Fibroblast of the conjunctiva (primary cell): ENCODE measurements around the gene COASY.

Source experiments
- DNase-seq: peaks from one replicate; pipeline ENCODE4 v3.0.0-alpha.2; 2010; ENCODE audit warnings: low read depth

COASY gene

GRCh38 chr17:42561897-42562387, at the start of gene COASY:
Gene COASY, plus strand, starts transcription at chr17:42562148. Its CDS starts 475 bp downstream, at chr17:42562623.
- DNase-seq = peak; percentile 96

GRCh38 chr17:42512246-42512645, 49.7 kb upstream of the COASY start:
- no peak for DNase-seq

GRCh38 chr17:42512733-42513251, 49.2 kb upstream of the COASY start:
- no peak for DNase-seq

- DNase-seq = no peak
Observed at GRCh38 chr17:42513686-42514085, 48.3 kb upstream of the COASY start.

- no peak for DNase-seq
Observed at GRCh38 chr17:42514279-42514678, 47.7 kb upstream of the COASY start.

- DNase-seq = no peak
Observed at GRCh38 chr17:42514867-42515266, 47.1 kb upstream of the COASY start.

GRCh38 chr17:42517516-42517915, 44.4 kb upstream of the COASY start:
- peak; percentile 94 for DNase-seq

GRCh38 chr17:42518046-42518754, 43.7 kb upstream of the COASY start:
- DNase-seq = peak; percentile 92

GRCh38 chr17:42518755-42519545, 43.0 kb upstream of the COASY start:
- DNase-seq = no peak

- peak; percentile 99 for DNase-seq
Observed at GRCh38 chr17:42519546-42520491, 42.1 kb upstream of the COASY start.

- DNase-seq = no peak
Observed at GRCh38 chr17:42520540-42520951, 41.4 kb upstream of the COASY start.

- no peak for DNase-seq
Observed at GRCh38 chr17:42521036-42521435, 40.9 kb upstream of the COASY start.

- no peak for DNase-seq
Observed at GRCh38 chr17:42521666-42522262, 40.2 kb upstream of the COASY start.

GRCh38 chr17:42522263-42522790, 39.6 kb upstream of the COASY start:
- no peak for DNase-seq

- no peak for DNase-seq
Observed at GRCh38 chr17:42522798-42523278, 39.1 kb upstream of the COASY start.

- no peak for DNase-seq
Observed at GRCh38 chr17:42525221-42525620, 36.7 kb upstream of the COASY start.

- DNase-seq = no peak
Observed at GRCh38 chr17:42526031-42526444, 35.9 kb upstream of the COASY start.

GRCh38 chr17:42527932-42528331, 34.0 kb upstream of the COASY start:
- no peak for DNase-seq

GRCh38 chr17:42529061-42529460, 32.9 kb upstream of the COASY start:
- DNase-seq = no peak

- no peak for DNase-seq
Observed at GRCh38 chr17:42530952-42531454, 30.9 kb upstream of the COASY start.
